ENCODE data around the gene SPATA13.

DNA sequence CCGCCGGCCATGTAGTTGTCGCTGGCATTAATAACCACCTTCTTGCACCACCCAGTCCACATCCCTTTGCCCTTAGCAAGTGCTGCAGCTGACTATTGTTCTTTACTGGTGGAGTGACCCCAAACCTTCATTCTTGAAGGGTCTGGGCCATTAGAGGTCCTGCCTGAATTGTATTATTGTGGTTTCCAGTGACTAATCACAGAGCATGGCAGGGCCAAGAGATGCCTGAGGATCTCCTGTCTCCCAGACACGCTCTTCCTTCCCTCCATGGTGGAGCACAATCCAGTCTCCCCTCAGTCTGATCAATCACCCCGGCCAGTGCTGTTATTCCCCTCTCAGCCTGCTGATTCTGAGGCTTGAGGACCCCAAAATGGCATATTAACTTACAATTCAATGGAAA, 187.9 kb downstream of the SPATA13 start:
- TF ChIP-seq, protein P1, sequence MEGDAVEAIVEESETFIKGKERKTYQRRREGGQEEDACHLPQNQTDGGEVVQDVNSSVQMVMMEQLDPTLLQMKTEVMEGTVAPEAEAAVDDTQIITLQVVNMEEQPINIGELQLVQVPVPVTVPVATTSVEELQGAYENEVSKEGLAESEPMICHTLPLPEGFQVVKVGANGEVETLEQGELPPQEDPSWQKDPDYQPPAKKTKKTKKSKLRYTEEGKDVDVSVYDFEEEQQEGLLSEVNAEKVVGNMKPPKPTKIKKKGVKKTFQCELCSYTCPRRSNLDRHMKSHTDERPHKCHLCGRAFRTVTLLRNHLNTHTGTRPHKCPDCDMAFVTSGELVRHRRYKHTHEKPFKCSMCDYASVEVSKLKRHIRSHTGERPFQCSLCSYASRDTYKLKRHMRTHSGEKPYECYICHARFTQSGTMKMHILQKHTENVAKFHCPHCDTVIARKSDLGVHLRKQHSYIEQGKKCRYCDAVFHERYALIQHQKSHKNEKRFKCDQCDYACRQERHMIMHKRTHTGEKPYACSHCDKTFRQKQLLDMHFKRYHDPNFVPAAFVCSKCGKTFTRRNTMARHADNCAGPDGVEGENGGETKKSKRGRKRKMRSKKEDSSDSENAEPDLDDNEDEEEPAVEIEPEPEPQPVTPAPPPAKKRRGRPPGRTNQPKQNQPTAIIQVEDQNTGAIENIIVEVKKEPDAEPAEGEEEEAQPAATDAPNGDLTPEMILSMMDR (IDR thresholded peaks at IDR 0.05) = no peak
- TF ChIP-seq POLR2A (IDR thresholded peaks at IDR 0.05) = no peak
